MM.1S (cell line): ENCODE measurements around the gene EMP2.

Experiments
- DNase-seq: peaks from one replicate; pipeline ENCODE4 v3.0.0-alpha.2; 2015
- H2AFZ ChIP-seq: fragments of 300-600 bp; sonication (generic); 2 replicates; pipeline ENCODE4 v1.6.0; 2016; ENCODE audit warnings: antibody characterized with exemption, low read length
- H3F3A ChIP-seq: fragments of 300-600 bp; sonication (generic); 2 replicates; pipeline ENCODE4 v1.6.1; 2016; ENCODE audit warnings: mild to moderate bottlenecking, antibody characterized with exemption, low read length, moderate library complexity, mixed read lengths; ENCODE audit not compliant: insufficient read depth
- H3K27ac ChIP-seq: fragments of 300-600 bp; sonication (generic); 2 replicates; pipeline ENCODE4 v1.5.1; 2016; ENCODE audit warnings: mild to moderate bottlenecking, low read length
- H3K27me3 ChIP-seq: fragments of 300-600 bp; sonication (generic); replicated peaks from 2 replicates; pipeline ENCODE4 v1.6.0; 2016; ENCODE audit warnings: low read length; ENCODE audit not compliant: insufficient read depth
- H3K36me3 ChIP-seq: fragments of 300-600 bp; sonication (generic); replicated peaks from 2 replicates; pipeline ENCODE4 v1.6.1; 2016; ENCODE audit warnings: mild to moderate bottlenecking, low read length, mixed read lengths; ENCODE audit not compliant: insufficient read depth
- H3K4me1 ChIP-seq: fragments of 300-600 bp; sonication (generic); 2 replicates; pipeline ENCODE4 v1.6.1; 2016; ENCODE audit warnings: low read length, mixed read lengths
- H3K4me2 ChIP-seq: fragments of 300-600 bp; sonication (generic); 2 replicates; pipeline ENCODE4 v1.6.0; 2016; ENCODE audit warnings: low read depth, low read length
- H3K4me3 ChIP-seq: fragments of 300-600 bp; sonication (generic); 2 replicates; pipeline ENCODE4 v1.5.1; 2016; ENCODE audit warnings: low read length, mixed read lengths
- H3K79me2 ChIP-seq: fragments of 300-600 bp; sonication (generic); 2 replicates; pipeline ENCODE4 v1.6.1; 2016; ENCODE audit warnings: mixed run types, low read length, mixed read lengths
- H3K9ac ChIP-seq: fragments of 300-600 bp; sonication (generic); 2 replicates; pipeline ENCODE4 v1.6.1; 2016; ENCODE audit warnings: low read length, mixed read lengths
- H3K9me2 ChIP-seq: fragments of 300-600 bp; sonication (generic); replicated peaks from 2 replicates; pipeline ENCODE4 v1.6.1; 2016; ENCODE audit warnings: mild to moderate bottlenecking, low read length, mixed read lengths; ENCODE audit not compliant: insufficient read depth
- H3K9me3 ChIP-seq: fragments of 300-600 bp; sonication (generic); replicated peaks from 2 replicates; pipeline ENCODE4 v1.6.1; 2016; ENCODE audit warnings: mild to moderate bottlenecking, low read length, mixed read lengths; ENCODE audit not compliant: insufficient read depth
- H4K20me1 ChIP-seq: fragments of 300-600 bp; sonication (generic); 2 replicates; pipeline ENCODE4 v1.6.1; 2016; ENCODE audit warnings: mild to moderate bottlenecking, low read length, moderate library complexity, mixed read lengths; ENCODE audit not compliant: insufficient read depth
- EZH2 ChIP-seq: fragments of 300-600 bp; sonication (generic); optimal IDR thresholded peaks from 2 replicates; pipeline ENCODE3; 2017; ENCODE audit warnings: low read depth, mild to moderate bottlenecking, antibody characterized with exemption, low read length, mixed read lengths
- EZH2phosphoT487 ChIP-seq: fragments of 300-600 bp; sonication (generic); IDR thresholded peaks from 2 replicates; pipeline ENCODE4 v1.6.1; 2018; ENCODE audit warnings: antibody characterized with exemption, low read length
- TF ChIP-seq, protein P1 (sequence below): fragments of 300-600 bp; sonication (generic); IDR thresholded peaks from 2 replicates; pipeline ENCODE4 v1.5.1; 2016; ENCODE audit warnings: antibody characterized with exemption, low read length, mixed read lengths

The EMP2 gene

DNA sequence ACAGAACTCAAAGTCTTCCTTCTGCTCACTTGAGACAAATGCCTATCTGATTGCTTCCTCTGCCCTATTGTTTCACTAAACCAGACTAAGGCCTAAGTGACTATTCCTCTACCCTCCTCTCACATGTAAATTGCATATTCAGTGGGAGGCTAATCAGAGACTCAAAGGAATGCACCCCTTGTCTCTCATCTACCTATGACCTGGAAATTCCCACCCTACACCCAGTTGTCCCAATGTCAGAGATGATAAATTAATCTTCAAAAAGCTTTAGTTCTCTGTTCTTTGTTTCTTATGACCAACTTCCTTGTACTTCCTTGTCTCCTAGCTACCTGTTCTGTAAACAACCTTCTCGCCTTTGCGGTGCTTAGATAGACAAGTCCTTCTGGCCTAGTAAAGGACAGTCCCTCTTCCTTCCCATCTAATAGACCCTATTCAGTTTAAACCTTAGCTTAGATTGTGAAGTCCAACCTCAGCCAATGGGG, 76.0 kb downstream of the EMP2 start:
- no peak overlapping the region for H3K9ac ChIP-seq
- no peaks in the 10 kb centered on the region for H3K9me3 ChIP-seq
- no peaks in the 10 kb centered on the region for H3K36me3 ChIP-seq
- H3K4me2 ChIP-seq, result no peak overlapping the region
- H3K27me3 ChIP-seq, result no peaks in the 10 kb centered on the region
- TF ChIP-seq, protein P1, sequence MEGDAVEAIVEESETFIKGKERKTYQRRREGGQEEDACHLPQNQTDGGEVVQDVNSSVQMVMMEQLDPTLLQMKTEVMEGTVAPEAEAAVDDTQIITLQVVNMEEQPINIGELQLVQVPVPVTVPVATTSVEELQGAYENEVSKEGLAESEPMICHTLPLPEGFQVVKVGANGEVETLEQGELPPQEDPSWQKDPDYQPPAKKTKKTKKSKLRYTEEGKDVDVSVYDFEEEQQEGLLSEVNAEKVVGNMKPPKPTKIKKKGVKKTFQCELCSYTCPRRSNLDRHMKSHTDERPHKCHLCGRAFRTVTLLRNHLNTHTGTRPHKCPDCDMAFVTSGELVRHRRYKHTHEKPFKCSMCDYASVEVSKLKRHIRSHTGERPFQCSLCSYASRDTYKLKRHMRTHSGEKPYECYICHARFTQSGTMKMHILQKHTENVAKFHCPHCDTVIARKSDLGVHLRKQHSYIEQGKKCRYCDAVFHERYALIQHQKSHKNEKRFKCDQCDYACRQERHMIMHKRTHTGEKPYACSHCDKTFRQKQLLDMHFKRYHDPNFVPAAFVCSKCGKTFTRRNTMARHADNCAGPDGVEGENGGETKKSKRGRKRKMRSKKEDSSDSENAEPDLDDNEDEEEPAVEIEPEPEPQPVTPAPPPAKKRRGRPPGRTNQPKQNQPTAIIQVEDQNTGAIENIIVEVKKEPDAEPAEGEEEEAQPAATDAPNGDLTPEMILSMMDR, result no peak
- TF ChIP-seq EZH2, result no peak
- no peak for TF ChIP-seq EZH2phosphoT487
- no peaks in the 10 kb centered on the region for H3K79me2 ChIP-seq
- no peaks in the 10 kb centered on the region for H3K9me2 ChIP-seq
- no peaks in the 10 kb centered on the region for H4K20me1 ChIP-seq
- no peaks in the 10 kb centered on the region for H3F3A ChIP-seq
- DNase-seq, result no peak
- no peak overlapping the region for H2AFZ ChIP-seq
- H3K4me3 ChIP-seq, result no peak overlapping the region
- no peak overlapping the region for H3K27ac ChIP-seq
- H3K4me1 ChIP-seq, result no peaks in the 10 kb centered on the region

DNA sequence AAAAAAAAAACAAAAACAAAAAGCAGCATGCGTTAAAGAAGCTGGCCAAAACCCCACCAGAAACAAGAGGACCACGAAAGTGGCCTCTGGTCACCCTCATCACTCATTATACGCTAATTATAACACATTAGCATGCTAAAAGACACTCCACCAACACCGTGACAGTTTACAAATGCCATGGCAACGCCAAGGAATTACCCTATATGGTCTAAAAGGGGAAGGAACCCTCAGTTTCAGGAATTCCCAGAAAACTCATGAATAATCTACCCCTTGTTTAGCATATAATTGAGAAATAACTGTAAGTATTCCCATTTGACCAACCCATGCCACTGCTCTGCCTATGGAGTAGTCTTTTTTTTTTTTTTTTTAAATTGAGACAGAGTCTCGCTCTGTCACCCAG, 77.6 kb downstream of the EMP2 start:
- TF ChIP-seq EZH2phosphoT487 (no peak), EZH2 (no peak)
- TF ChIP-seq, protein P1, result no peak
- no peaks in the 10 kb centered on the region for H3F3A ChIP-seq
- H3K9me3 ChIP-seq, result no peaks in the 10 kb centered on the region
- H3K27me3 ChIP-seq, result no peaks in the 10 kb centered on the region
- DNase-seq, result no peak
- H4K20me1 ChIP-seq, result no peaks in the 10 kb centered on the region
- no peak overlapping the region for H3K4me3 ChIP-seq
- H3K36me3 ChIP-seq, result no peaks in the 10 kb centered on the region
- H2AFZ ChIP-seq, result no peak overlapping the region
- H3K4me2 ChIP-seq, result no peak overlapping the region
- no peaks in the 10 kb centered on the region for H3K79me2 ChIP-seq
- no peaks in the 10 kb centered on the region for H3K9me2 ChIP-seq
- no peaks in the 10 kb centered on the region for H3K4me1 ChIP-seq
- H3K27ac ChIP-seq, result no peak overlapping the region
- H3K9ac ChIP-seq, result no peak overlapping the region

DNA sequence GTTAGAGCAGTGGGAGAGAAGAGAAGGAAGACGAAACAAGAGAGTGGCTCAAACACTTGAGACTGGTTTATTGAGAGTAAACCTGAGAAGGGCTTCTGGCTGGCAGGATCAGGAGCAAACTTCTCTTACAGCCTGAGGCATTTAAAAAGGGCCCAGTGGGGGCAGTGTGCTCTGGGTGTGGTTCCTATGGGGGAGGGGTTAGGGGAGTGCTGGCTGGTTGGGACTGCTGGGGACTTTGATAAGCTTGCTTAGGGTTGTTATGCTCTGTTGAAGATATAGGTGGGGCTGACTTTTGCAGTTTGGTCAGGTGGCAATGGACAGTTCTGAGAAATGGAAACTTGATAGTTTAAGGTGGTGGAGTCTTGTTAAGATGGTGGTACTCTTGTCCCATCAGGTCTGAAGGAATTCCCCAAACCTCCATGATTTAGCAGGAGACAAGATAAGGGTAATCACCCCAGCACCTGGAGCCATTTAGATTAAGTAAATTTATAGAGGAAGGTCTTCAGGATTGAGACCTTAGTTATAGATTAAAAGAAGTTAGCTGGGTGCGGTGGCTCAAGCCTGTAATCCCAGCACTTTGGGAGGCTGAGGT, 79.3 kb downstream of the EMP2 start:
- Histone ChIP-seq H3K4me1 (no peaks in the 10 kb centered on the region), H3K9ac (no peak overlapping the region), H3K79me2 (no peaks in the 10 kb centered on the region), H3K36me3 (no peaks in the 10 kb centered on the region), H4K20me1 (no peaks in the 10 kb centered on the region), H3K27me3 (no peaks in the 10 kb centered on the region), H3K4me2 (no peak overlapping the region), H3K9me2 (no peaks in the 10 kb centered on the region), H3F3A (no peaks in the 10 kb centered on the region), H3K27ac (no peak overlapping the region), H2AFZ (no peak overlapping the region), H3K4me3 (no peak overlapping the region), H3K9me3 (no peaks in the 10 kb centered on the region)
- DNase-seq, result no peak
- TF ChIP-seq EZH2phosphoT487 (no peak), EZH2 (no peak)
- TF ChIP-seq, protein P1, result no peak
